Measurements from ENCODE around the gene KCNQ1OT1. TPM values are rescaled to one million over a fixed set of nuclear protein-coding genes. Genes with fewer than 3 reads are reported as not detected.

KCNQ1OT1 gene
- total RNA-seq, 1 experiment from 2014 or later, result 1.3 TPM

- intact Hi-C loops (cut with micrococcal nuclease), result no loop called here
- Mint-ChIP-seq H3K4me1 (ENCODE audit: insufficient read depth, unreplicated experiment) (no peaks in the 10 kb centered on the region), H3K9me3 (ENCODE audit: unreplicated experiment) (no peaks in the 10 kb centered on the region), H3K27ac (ENCODE audit: low read depth, unreplicated experiment) (no peak overlapping the region), H3K36me3 (ENCODE audit: insufficient read depth, unreplicated experiment) (no peaks in the 10 kb centered on the region), H3K4me3 (ENCODE audit: unreplicated experiment) (no peak overlapping the region), H3K27me3 (ENCODE audit: insufficient read depth, unreplicated experiment) (peaks cover 19% of the 10 kb centered on the region)
- ChIA-PET POLR2A (no interaction called here), CTCF (no interaction called here)
- TF ChIP-seq, protein P1, sequence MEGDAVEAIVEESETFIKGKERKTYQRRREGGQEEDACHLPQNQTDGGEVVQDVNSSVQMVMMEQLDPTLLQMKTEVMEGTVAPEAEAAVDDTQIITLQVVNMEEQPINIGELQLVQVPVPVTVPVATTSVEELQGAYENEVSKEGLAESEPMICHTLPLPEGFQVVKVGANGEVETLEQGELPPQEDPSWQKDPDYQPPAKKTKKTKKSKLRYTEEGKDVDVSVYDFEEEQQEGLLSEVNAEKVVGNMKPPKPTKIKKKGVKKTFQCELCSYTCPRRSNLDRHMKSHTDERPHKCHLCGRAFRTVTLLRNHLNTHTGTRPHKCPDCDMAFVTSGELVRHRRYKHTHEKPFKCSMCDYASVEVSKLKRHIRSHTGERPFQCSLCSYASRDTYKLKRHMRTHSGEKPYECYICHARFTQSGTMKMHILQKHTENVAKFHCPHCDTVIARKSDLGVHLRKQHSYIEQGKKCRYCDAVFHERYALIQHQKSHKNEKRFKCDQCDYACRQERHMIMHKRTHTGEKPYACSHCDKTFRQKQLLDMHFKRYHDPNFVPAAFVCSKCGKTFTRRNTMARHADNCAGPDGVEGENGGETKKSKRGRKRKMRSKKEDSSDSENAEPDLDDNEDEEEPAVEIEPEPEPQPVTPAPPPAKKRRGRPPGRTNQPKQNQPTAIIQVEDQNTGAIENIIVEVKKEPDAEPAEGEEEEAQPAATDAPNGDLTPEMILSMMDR (IDR thresholded peaks at IDR 0.05; ENCODE audit: unreplicated experiment), result no peak
- BruUV-seq (replicated peaks), result no TSS peak
- no peak for DNase-seq (ENCODE audit: unreplicated experiment)
Measured at GRCh38 chr11:2731130-2732125, 31.6 kb upstream of the KCNQ1OT1 start.

- no peak for DNase-seq (ENCODE audit: unreplicated experiment)
- Mint-ChIP-seq H3K27ac (ENCODE audit: low read depth, unreplicated experiment) (no peak overlapping the region), H3K36me3 (ENCODE audit: insufficient read depth, unreplicated experiment) (no peaks in the 10 kb centered on the region), H3K4me1 (ENCODE audit: insufficient read depth, unreplicated experiment) (no peaks in the 10 kb centered on the region), H3K9me3 (ENCODE audit: unreplicated experiment) (no peaks in the 10 kb centered on the region), H3K4me3 (ENCODE audit: unreplicated experiment) (no peak overlapping the region), H3K27me3 (ENCODE audit: insufficient read depth, unreplicated experiment) (peaks cover 19% of the 10 kb centered on the region)
- CTCF ChIA-PET, result no interaction called here
- TF ChIP-seq, protein P1 (IDR thresholded peaks at IDR 0.05; ENCODE audit: unreplicated experiment), result no peak
- POLR2A ChIA-PET, result no interaction called here
- BruUV-seq (replicated peaks), result no TSS peak
- intact Hi-C loops (cut with micrococcal nuclease), result no loop called here
Measured at GRCh38 chr11:2730272-2731129, 30.7 kb upstream of the KCNQ1OT1 start.

- Mint-ChIP-seq H3K27me3 (ENCODE audit: insufficient read depth, unreplicated experiment) (peaks cover 19% of the 10 kb centered on the region), H3K9me3 (ENCODE audit: unreplicated experiment) (no peaks in the 10 kb centered on the region), H3K27ac (ENCODE audit: low read depth, unreplicated experiment) (no peak overlapping the region), H3K4me1 (ENCODE audit: insufficient read depth, unreplicated experiment) (no peaks in the 10 kb centered on the region), H3K4me3 (ENCODE audit: unreplicated experiment) (no peak overlapping the region), H3K36me3 (ENCODE audit: insufficient read depth, unreplicated experiment) (no peaks in the 10 kb centered on the region)
- ChIA-PET CTCF (no interaction called here), POLR2A (no interaction called here)
- DNase-seq (ENCODE audit: unreplicated experiment), result no peak
- no TSS peak for BruUV-seq (replicated peaks)
- intact Hi-C loops (cut with micrococcal nuclease), result no loop called here
- TF ChIP-seq, protein P1 (IDR thresholded peaks at IDR 0.05; ENCODE audit: unreplicated experiment), result no peak
Measured at GRCh38 chr11:2729841-2730240, 30.0 kb upstream of the KCNQ1OT1 start.
